Trophoblast cell (in vitro differentiated cells and primary cell): ENCODE results near the gene TTLL4. TPM values are rescaled to one million over a fixed set of nuclear protein-coding genes. Genes with fewer than 3 reads are reported as not detected.

Source experiments
- DNase-seq, 2 donors: peaks; one replicate each; pipeline ENCODE4 v3.0.0-alpha.2; 2016
- H2AFZ ChIP-seq: 2 replicates; pipeline ENCODE4 v1.6.1; 2013; ENCODE audit warnings: low read length, moderate library complexity, mild to moderate bottlenecking; ENCODE audit not compliant: insufficient read depth, poor library complexity
- H2AK5ac ChIP-seq: 2 replicates; pipeline ENCODE4 v1.6.1; 2013; ENCODE audit warnings: mild to moderate bottlenecking, low read length
- H2BK120ac ChIP-seq: 2 replicates; pipeline ENCODE4 v1.6.1; 2013; ENCODE audit warnings: low read length, mild to moderate bottlenecking, moderate library complexity; ENCODE audit not compliant: insufficient read depth, poor library complexity
- H2BK12ac ChIP-seq: 2 replicates; pipeline ENCODE4 v1.6.1; 2013; ENCODE audit warnings: mild to moderate bottlenecking, low read length, moderate library complexity
- H2BK5ac ChIP-seq: 2 replicates; pipeline ENCODE4 v1.6.1; 2013; ENCODE audit warnings: low read length, low read depth, moderate library complexity, mild to moderate bottlenecking; ENCODE audit not compliant: poor library complexity
- H3K14ac ChIP-seq: 2 replicates; pipeline ENCODE4 v1.6.1; 2013; ENCODE audit warnings: mild to moderate bottlenecking, low read length
- H3K18ac ChIP-seq: 2 replicates; pipeline ENCODE4 v1.6.1; 2013; ENCODE audit warnings: mild to moderate bottlenecking, low read length
- H3K23ac ChIP-seq: 2 replicates; pipeline ENCODE4 v1.6.1; 2013; ENCODE audit warnings: low read length
- H3K27ac ChIP-seq: 2 replicates; pipeline ENCODE4 v1.5.1; 2013; ENCODE audit warnings: low read depth, mild to moderate bottlenecking, inconsistent platforms, low read length, moderate library complexity
- H3K27me3 ChIP-seq: 2 replicates; pipeline ENCODE4 v1.6.1; 2013; ENCODE audit warnings: inconsistent platforms, mild to moderate bottlenecking, low read length, moderate library complexity; ENCODE audit not compliant: insufficient read depth
- H3K36me3 ChIP-seq, 2 experiments: 1 replicate in 1 of 2; 2 replicates in 1 of 2; pipeline ENCODE4 v1.6.1; 2013; ENCODE audit warnings: low read length in 2 of 2, mild to moderate bottlenecking in 2 of 2, moderate library complexity in 1 of 2; ENCODE audit not compliant: insufficient read depth in 2 of 2, control insufficient read depth in 1 of 2
- H3K4ac ChIP-seq: 2 replicates; pipeline ENCODE4 v1.6.1; 2013; ENCODE audit warnings: low read depth, mild to moderate bottlenecking, low read length, moderate library complexity
- H3K4me1 ChIP-seq, 2 experiments: 1 replicate in 1 of 2; 2 replicates in 1 of 2; pipeline ENCODE4 v1.6.1; 2013; ENCODE audit warnings: low read length in 2 of 2, mild to moderate bottlenecking in 2 of 2, moderate library complexity in 1 of 2; ENCODE audit not compliant: insufficient read depth in 2 of 2, control insufficient read depth in 1 of 2
- H3K4me2 ChIP-seq: 2 replicates; pipeline ENCODE4 v1.6.1; 2013; ENCODE audit warnings: inconsistent platforms, mild to moderate bottlenecking, low read length, moderate library complexity
- H3K4me3 ChIP-seq: 2 replicates; pipeline ENCODE4 v1.5.1; 2013; ENCODE audit warnings: mild to moderate bottlenecking, low read depth, low read length, inconsistent platforms
- H3K79me1 ChIP-seq: one replicate; pipeline ENCODE4 v1.6.1; 2013; ENCODE audit warnings: low read length
- H3K79me2 ChIP-seq: 2 replicates; pipeline ENCODE4 v1.6.1; 2013; ENCODE audit warnings: low read length, mild to moderate bottlenecking; ENCODE audit not compliant: control insufficient read depth, insufficient read depth, poor library complexity
- H3K9ac ChIP-seq: 2 replicates; pipeline ENCODE4 v1.6.1; 2013; ENCODE audit warnings: mild to moderate bottlenecking, low read length
- H3K9me3 ChIP-seq: 2 replicates; pipeline ENCODE4 v1.6.1; 2013; ENCODE audit warnings: low read depth, mild to moderate bottlenecking, control low read depth, inconsistent platforms, low read length; ENCODE audit not compliant: insufficient read depth
- H4K12ac ChIP-seq: 2 replicates; pipeline ENCODE4 v1.6.1; 2013; ENCODE audit warnings: low read depth, mild to moderate bottlenecking, low read length, moderate library complexity
- H4K8ac ChIP-seq: 2 replicates; pipeline ENCODE4 v1.6.1; 2013; ENCODE audit warnings: low read depth, mild to moderate bottlenecking, low read length, moderate library complexity
- H4K91ac ChIP-seq: one replicate; pipeline ENCODE4 v1.6.1; 2013; ENCODE audit warnings: low read depth, mild to moderate bottlenecking, low read length, moderate library complexity
- WGBS: extraction: QIAGEN DNeasy Blood & Tissue Kit; methylation state at CpG from one replicate; pipeline ENCODE4 v1.1.7; 2013; ENCODE audit warnings: missing lambda C conversion rate; ENCODE audit not compliant: insufficient read length, insufficient coverage; ENCODE audit errors: extremely low coverage; 5-methylcytosine and 5-hydroxymethylcytosine counted together
- polyA plus RNA-seq: library from polyadenylated mRNA; stranded (reverse); fragments of 200-250 nt; gene quantifications from 2 replicates; pipeline ENCODE4 v1.2.3, GENCODE V29; 2013

TTLL4 gene, protein sequence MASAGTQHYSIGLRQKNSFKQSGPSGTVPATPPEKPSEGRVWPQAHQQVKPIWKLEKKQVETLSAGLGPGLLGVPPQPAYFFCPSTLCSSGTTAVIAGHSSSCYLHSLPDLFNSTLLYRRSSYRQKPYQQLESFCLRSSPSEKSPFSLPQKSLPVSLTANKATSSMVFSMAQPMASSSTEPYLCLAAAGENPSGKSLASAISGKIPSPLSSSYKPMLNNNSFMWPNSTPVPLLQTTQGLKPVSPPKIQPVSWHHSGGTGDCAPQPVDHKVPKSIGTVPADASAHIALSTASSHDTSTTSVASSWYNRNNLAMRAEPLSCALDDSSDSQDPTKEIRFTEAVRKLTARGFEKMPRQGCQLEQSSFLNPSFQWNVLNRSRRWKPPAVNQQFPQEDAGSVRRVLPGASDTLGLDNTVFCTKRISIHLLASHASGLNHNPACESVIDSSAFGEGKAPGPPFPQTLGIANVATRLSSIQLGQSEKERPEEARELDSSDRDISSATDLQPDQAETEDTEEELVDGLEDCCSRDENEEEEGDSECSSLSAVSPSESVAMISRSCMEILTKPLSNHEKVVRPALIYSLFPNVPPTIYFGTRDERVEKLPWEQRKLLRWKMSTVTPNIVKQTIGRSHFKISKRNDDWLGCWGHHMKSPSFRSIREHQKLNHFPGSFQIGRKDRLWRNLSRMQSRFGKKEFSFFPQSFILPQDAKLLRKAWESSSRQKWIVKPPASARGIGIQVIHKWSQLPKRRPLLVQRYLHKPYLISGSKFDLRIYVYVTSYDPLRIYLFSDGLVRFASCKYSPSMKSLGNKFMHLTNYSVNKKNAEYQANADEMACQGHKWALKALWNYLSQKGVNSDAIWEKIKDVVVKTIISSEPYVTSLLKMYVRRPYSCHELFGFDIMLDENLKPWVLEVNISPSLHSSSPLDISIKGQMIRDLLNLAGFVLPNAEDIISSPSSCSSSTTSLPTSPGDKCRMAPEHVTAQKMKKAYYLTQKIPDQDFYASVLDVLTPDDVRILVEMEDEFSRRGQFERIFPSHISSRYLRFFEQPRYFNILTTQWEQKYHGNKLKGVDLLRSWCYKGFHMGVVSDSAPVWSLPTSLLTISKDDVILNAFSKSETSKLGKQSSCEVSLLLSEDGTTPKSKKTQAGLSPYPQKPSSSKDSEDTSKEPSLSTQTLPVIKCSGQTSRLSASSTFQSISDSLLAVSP
- polyA plus RNA-seq, result 56.3 and 58.4 TPM in 2 replicates

- Histone ChIP-seq H2BK120ac (peak within 1 kb of the TSS; percentile 92), H3K36me3 (no peaks in the 10 kb centered on the region), H3K79me1 (peaks cover 5% of the 10 kb centered on the region), H3K9ac (peak within 1 kb of the TSS; percentile 79), H3K18ac (peak within 1 kb of the TSS; percentile 74), H2BK5ac (peak within 1 kb of the TSS; percentile 90), H3K4me2 (peak within 1 kb of the TSS; percentile 69), H3K4me1 (peaks cover 0 to 5% of the 10 kb centered on the region in 2 experiments), H3K14ac (peak within 1 kb of the TSS; percentile 83), H4K12ac (peak within 1 kb of the TSS; percentile 52), H4K8ac (peak within 1 kb of the TSS; percentile 91), H3K23ac (no peak within 1 kb of the TSS), H4K91ac (peak within 1 kb of the TSS; percentile 86), H2BK12ac (peak within 1 kb of the TSS; percentile 52), H2AFZ (peak within 1 kb of the TSS; percentile 93), H3K4me3 (peak within 1 kb of the TSS; percentile 94), H3K27me3 (no peaks in the 10 kb centered on the region), H3K9me3 (no peaks in the 10 kb centered on the region), H3K27ac (peak within 1 kb of the TSS; percentile 60), H3K4ac (peak within 1 kb of the TSS; percentile 71), H2AK5ac (peak within 1 kb of the TSS; percentile 70), H3K79me2 (peaks cover 6% of the 10 kb centered on the region)
- peak; percentile 97 to 98 for DNase-seq
- WGBS, result no CpG with 5 or more reads among the region's 74 CpGs
These were observed at the start of gene TTLL4 for GRCh38 chr2:218710687-218711549. Gene TTLL4 (plus strand): TSS chr2:218710835. CDS start chr2:218737677, 26,842 bp downstream.

DNA sequence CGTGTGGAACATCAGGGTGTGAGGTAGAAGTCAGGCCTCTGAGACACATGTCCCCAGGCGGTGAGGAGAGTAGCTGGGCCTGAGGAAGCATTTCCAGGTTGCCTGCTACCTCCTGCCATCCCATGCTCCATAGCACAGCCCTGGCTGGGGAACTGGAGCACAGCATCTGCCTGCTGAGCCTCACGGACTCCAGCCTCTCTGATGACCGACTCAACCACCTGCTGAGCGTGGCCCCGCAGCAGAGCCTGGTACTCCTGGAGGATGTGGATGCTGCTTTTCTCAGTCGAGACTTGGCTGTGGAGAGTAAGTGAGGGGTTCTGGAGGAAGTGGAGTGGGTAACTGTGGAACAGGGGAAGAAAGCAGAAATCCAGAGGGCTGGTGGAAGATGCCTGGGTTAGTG lies 48.3 kb upstream of the TTLL4 start:
- Histone ChIP-seq H4K12ac (no peak overlapping the region), H3K27me3 (no peaks in the 10 kb centered on the region), H4K91ac (no peak overlapping the region), H3K36me3 (peaks cover 45 to 56% of the 10 kb centered on the region in 2 experiments), H3K14ac (no peak overlapping the region), H2BK12ac (no peak overlapping the region), H2AFZ (no peak overlapping the region), H3K4me2 (no peak overlapping the region), H3K4me3 (no peak overlapping the region), H3K4ac (no peak overlapping the region), H3K4me1 (peaks cover 3 to 4% of the 10 kb centered on the region in 2 experiments), H3K9ac (no peak overlapping the region), H3K79me2 (peaks cover 4% of the 10 kb centered on the region), H2BK5ac (no peak overlapping the region), H2AK5ac (no peak overlapping the region), H3K23ac (no peak overlapping the region), H2BK120ac (no peak overlapping the region), H4K8ac (no peak overlapping the region), H3K79me1 (peaks cover 6% of the 10 kb centered on the region), H3K27ac (no peak overlapping the region), H3K18ac (no peak overlapping the region), H3K9me3 (no peaks in the 10 kb centered on the region)
- no CpG with 5 or more reads among the region's 7 CpGs for WGBS
- no peak for DNase-seq

DNA sequence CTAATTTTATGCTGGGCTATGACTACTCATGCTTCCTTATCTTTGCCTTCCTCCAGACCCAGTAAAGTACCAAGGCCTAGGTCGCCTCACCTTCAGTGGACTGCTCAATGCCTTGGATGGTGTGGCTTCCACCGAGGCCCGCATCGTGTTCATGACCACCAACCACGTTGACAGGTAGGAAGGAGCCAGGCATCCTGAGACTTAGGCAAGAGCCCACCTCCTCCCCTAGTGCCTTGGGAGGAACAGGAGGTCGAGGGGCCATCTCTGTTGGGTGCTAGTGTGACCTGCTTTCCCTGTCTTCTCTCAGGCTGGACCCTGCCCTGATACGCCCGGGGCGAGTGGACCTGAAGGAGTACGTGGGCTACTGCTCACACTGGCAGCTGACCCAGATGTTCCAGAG lies 47.8 kb upstream of the TTLL4 start:
- Histone ChIP-seq H3K36me3 (peaks cover 48 to 57% of the 10 kb centered on the region in 2 experiments), H2BK120ac (no peak overlapping the region), H4K8ac (no peak overlapping the region), H3K23ac (no peak overlapping the region), H3K79me1 (peaks cover 6% of the 10 kb centered on the region), H3K4me2 (no peak overlapping the region), H3K18ac (no peak overlapping the region), H3K9ac (no peak overlapping the region), H4K91ac (no peak overlapping the region), H3K4me3 (no peak overlapping the region), H2AK5ac (no peak overlapping the region), H3K27me3 (no peaks in the 10 kb centered on the region), H4K12ac (no peak overlapping the region), H3K9me3 (no peaks in the 10 kb centered on the region), H3K4me1 (peaks cover 3 to 4% of the 10 kb centered on the region in 2 experiments), H3K79me2 (peaks cover 4% of the 10 kb centered on the region), H3K27ac (no peak overlapping the region), H2BK5ac (no peak overlapping the region), H3K14ac (no peak overlapping the region), H2BK12ac (no peak overlapping the region), H3K4ac (no peak overlapping the region), H2AFZ (no peak overlapping the region)
- DNase-seq, result no peak
- no CpG with 5 or more reads among the region's 10 CpGs for WGBS
